Measurements from ENCODE around the gene WDSUB1.

WDSUB1 gene

DNA sequence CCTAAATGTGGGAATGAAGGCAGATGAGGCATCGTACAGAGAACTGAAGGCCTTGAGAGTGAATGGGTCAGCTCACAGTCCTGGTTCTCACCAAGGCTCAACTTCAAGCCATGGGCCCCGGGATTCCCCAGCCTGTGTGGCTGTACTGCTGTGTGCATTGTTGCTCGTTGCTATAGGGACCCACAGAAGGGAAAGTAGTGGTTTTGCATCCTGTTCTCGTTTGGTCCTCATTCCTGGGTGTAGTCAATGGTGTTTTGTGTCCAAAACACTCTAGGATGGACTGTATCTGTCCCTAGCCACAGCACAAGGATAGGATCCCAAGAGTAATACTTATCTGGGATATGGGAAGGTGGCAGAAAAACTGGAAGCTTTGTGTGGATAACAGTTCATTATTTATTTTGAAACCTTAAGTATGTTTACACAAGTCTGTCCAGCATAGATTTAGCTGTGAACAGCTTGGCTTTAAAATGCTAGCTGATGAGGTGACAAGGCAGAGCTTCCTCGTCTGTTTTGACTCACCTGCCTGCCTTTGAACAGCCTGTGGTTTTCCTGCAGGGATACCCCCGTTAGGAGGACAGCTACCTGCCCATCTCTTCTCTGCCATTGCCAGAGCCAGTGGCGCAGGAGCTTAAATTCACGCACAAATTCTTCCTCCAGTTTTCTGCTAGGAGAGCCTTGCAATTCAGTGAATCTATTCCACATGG, 85.0 kb downstream of the WDSUB1 start:
- no peak overlapping the region for H3K4me3 ChIP-seq (ENCODE audit: low read length)
- DNase-seq (ENCODE audit: low read depth): peak; percentile 49
- TF ChIP-seq, protein P1, sequence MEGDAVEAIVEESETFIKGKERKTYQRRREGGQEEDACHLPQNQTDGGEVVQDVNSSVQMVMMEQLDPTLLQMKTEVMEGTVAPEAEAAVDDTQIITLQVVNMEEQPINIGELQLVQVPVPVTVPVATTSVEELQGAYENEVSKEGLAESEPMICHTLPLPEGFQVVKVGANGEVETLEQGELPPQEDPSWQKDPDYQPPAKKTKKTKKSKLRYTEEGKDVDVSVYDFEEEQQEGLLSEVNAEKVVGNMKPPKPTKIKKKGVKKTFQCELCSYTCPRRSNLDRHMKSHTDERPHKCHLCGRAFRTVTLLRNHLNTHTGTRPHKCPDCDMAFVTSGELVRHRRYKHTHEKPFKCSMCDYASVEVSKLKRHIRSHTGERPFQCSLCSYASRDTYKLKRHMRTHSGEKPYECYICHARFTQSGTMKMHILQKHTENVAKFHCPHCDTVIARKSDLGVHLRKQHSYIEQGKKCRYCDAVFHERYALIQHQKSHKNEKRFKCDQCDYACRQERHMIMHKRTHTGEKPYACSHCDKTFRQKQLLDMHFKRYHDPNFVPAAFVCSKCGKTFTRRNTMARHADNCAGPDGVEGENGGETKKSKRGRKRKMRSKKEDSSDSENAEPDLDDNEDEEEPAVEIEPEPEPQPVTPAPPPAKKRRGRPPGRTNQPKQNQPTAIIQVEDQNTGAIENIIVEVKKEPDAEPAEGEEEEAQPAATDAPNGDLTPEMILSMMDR (conservative IDR thresholded peaks at IDR 0.05; ENCODE audit: low read length): no peak

DNA sequence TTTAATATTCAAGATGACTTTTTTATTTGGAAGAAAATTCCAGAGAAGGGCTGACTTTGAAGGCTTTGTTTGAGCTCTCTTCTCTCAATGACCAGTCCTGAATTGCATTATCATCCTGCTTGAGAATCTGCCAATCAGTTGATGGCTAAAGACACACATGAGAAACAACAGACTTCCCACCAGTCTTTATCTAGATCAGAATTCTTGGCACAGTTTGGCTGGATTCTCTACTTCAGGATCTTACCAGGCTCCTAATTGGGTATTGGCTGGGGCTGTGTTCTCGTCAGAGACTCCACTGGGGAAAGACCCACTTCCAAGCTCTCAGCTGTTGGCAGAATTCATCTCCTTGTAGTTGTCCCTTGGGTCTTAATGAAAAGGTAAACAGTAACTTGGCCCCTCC, 86.0 kb downstream of the WDSUB1 start:
- H3K4me3 ChIP-seq (ENCODE audit: low read length): no peak overlapping the region
- TF ChIP-seq, protein P1 (conservative IDR thresholded peaks at IDR 0.05; ENCODE audit: low read length): no peak
- DNase-seq (ENCODE audit: low read depth): peak; percentile 34

DNA sequence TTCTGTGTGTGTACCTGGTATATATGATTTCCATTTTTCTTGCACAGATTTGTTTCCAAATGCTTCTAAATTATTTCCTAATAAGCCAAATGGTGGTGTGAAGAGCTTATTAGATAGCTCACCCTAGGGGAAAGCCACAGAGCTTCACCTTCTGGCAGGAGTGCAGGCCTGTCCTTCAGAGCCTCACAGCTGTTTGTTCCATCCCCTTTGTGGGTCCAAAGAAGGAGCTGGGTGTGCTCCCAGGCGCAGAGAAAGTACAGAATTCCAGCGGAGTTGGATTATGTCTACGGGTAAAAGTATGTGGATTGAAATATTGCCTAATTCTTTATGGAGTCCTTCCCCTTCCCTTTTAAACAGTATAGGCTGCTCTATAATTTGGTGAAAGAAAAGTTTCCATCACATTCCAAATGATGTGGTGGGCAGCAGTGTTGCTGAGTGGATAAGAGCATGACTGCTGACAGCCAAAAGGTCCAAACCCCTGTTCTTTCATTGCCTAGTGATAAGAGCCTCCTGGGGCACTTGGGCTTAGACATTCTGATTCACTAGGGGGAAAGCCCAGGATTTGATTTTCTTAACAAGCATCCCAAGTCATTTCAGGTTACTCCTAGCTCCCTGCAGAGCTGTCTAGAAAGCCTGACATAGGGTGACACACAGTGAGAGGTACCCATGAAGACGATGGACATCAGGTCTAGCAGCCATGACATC, 86.6 kb downstream of the WDSUB1 start:
- TF ChIP-seq, protein P1 (conservative IDR thresholded peaks at IDR 0.05; ENCODE audit: low read length): no peak
- H3K4me3 ChIP-seq (ENCODE audit: low read length): no peak overlapping the region
- no peak for DNase-seq (ENCODE audit: low read depth)

DNA sequence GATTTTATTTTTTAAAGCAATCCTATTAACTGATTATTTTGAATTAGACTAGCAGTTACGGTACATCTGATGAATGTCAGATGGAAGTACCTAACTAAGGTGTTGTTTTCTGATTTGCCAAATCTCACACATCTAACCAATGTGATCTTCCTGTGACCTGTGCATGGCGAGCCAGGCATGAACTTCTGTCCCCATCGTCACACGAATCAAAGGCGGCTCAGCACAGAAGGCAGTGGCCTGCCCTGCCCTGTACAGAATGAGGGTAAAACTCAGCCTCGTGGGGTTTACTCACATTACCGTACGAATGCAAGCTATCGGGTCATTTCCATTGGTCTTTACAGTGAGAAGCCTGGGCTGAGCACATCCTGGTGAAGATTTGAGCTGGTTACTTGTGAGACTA, 87.3 kb downstream of the WDSUB1 start:
- no peak for DNase-seq (ENCODE audit: low read depth)
- TF ChIP-seq, protein P1 (conservative IDR thresholded peaks at IDR 0.05; ENCODE audit: low read length): no peak
- no peak overlapping the region for H3K4me3 ChIP-seq (ENCODE audit: low read length)

DNA sequence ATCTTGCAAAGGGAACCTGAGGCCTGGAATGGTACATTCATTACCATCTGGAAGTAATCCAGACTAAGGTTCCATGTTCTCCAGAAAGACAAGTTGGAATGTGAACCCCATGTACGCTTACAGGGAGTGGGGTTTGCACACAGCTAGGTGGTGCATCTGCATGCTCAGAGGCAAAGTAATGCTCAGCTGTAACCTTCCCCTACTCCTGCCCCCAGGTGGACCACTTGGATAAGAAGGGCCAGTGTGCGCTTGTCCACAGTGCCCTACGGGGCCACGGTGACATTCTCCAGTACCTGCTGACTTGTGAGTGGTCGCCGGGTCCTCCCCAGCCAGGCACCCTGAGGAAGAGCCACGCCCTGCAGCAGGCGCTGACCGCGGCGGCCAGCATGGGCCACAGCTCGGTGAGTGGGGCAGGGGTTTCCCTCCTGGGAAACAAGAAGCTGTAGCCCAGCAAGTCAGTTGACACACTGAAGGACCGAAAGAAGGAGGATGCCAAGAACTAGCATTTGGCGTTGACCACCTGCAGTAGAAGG, 90.0 kb downstream of the WDSUB1 start:
- no peak for DNase-seq (ENCODE audit: low read depth)
- TF ChIP-seq, protein P1 (conservative IDR thresholded peaks at IDR 0.05; ENCODE audit: low read length): no peak
- H3K4me3 ChIP-seq (ENCODE audit: low read length): no peak overlapping the region

DNA sequence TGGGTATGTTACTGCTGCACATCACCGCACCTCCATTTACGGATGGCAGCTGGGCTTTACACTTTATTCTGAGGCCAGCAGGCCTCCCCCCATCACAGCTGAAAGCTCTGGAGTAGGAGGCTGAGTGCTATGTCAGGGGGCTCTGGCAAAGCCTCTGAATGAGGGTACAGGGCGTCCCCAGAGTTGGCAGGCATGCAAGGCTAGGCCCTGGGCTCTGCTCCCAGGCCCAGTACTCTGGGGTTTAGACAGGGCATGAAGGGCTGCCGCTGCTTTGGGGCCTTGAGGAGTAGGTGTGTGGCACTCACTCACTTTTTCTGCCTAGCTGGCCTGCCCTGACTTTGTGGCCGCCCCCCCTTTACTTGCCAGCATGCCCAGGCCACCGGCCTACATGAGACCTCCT, 90.8 kb downstream of the WDSUB1 start:
- TF ChIP-seq, protein P1 (conservative IDR thresholded peaks at IDR 0.05; ENCODE audit: low read length): no peak
- DNase-seq (ENCODE audit: low read depth): no peak
- H3K4me3 ChIP-seq (ENCODE audit: low read length): no peak overlapping the region

DNA sequence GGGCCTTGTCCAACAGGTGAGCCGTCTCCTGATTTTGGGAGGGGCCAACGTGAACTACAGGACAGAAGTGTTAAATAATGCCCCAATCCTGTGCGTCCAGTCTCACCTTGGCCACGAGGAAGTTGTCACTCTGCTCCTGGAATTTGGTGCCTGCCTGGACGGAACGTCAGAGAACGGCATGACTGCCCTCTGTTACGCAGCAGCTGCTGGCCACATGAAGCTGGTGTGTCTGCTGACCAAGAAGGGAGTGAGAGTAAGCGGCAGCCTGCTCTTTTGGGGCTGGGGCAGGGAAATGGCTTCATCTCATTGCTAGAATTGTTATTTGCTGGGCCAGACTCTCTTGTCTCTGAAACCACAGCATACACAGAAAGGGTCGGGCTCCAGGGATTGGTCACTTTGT, 92.3 kb downstream of the WDSUB1 start:
- TF ChIP-seq, protein P1 (conservative IDR thresholded peaks at IDR 0.05; ENCODE audit: low read length): no peak
- no peak for DNase-seq (ENCODE audit: low read depth)
- no peak overlapping the region for H3K4me3 ChIP-seq (ENCODE audit: low read length)

All from AG10803 (cell line).